Tibial nerve (tissue), 4 donors: Measurements from ENCODE around the gene STIL. TPM values are rescaled to one million over a fixed set of nuclear protein-coding genes. Genes with fewer than 3 reads are reported as not detected.

ENCODE experiments used
- DNase-seq, 2 donors: peaks; one replicate each; pipeline ENCODE4 v3.0.0-alpha.2; 2019; ENCODE audit warnings: low spot score in 2 of 2
- H3K27ac ChIP-seq, 4 donors: fragments of 200-600 bp; sonication (generic) in 3 of 4; one replicate each; pipeline ENCODE4 v1.5.1; 2017 to 2019; ENCODE audit warnings: mild to moderate bottlenecking in 1 of 4
- H3K27me3 ChIP-seq, 2 donors: fragments of 200-600 bp; sonication (generic) in 1 of 2; one replicate each; pipeline versions ENCODE4 v1.5.1 to v1.6.0; 2017 to 2019
- H3K36me3 ChIP-seq, 3 donors: fragments of 200-600 bp; sonication (generic); one replicate each; pipeline ENCODE4 v1.5.1; 2018 to 2019
- H3K4me1 ChIP-seq, 4 donors: fragments of 200-600 bp; sonication (generic) in 3 of 4; one replicate each; pipeline ENCODE4 v1.5.1; 2017 to 2019
- H3K4me3 ChIP-seq, 4 donors: fragments of 200-600 bp; sonication (generic) in 3 of 4; one replicate each; pipeline ENCODE4 v1.5.1; 2017 to 2019; ENCODE audit warnings: mild to moderate bottlenecking in 1 of 4, moderate library complexity in 1 of 4
- H3K9me3 ChIP-seq, 4 donors: fragments of 200-600 bp; sonication (generic) in 3 of 4; one replicate each; pipeline ENCODE4 v1.5.1; 2017 to 2019
- EP300 ChIP-seq, 2 donors: sonication (generic); formaldehyde crosslinking; IDR thresholded peaks; one replicate each; pipeline ENCODE4 v1.6.1; 2017; ENCODE audit warnings: antibody characterized with exemption in 2 of 2, mild to moderate bottlenecking in 1 of 2
- POLR2A ChIP-seq, 2 donors: fragments of 450-650 bp; IDR thresholded peaks; one replicate each; pipeline ENCODE4 v1.6.1; 2017; ENCODE audit warnings: antibody characterized with exemption in 2 of 2, mild to moderate bottlenecking in 2 of 2, moderate library complexity in 2 of 2
- WGBS, 2 donors: methylation state at CpG; one replicate each; pipeline ENCODE4 v1.1.5; 2018; 5-methylcytosine and 5-hydroxymethylcytosine counted together
- total RNA-seq, 4 donors: library from RNA; depleted of rRNA; stranded (reverse); fragments of >200 nt; gene quantifications; one replicate each; pipeline ENCODE4 v1.1.0, GENCODE V29; 2016
- TF ChIP-seq, protein P1 (sequence below), 5 experiments: fragments of 200-600 bp in 3 of 5; fragments of 450-650 bp in 2 of 5; sonication (generic) in 3 of 5; IDR thresholded peaks; one replicate each; pipeline ENCODE4 v1.5.1; 2016 to 2019; ENCODE audit warnings: antibody characterized with exemption in 5 of 5, mild to moderate bottlenecking in 3 of 5, moderate library complexity in 2 of 5

The STIL gene
- total RNA-seq, 4 donors from 2014 or later: 0.44 to 2.7 (median 1.2) TPM

GRCh38 chr1:47228644-47229030 lies 85.3 kb downstream of the STIL start:
- peaks cover 0 to 57% (median 28%) of the 10 kb centered on the region in 4 donors for H3K4me1 ChIP-seq
- DNase-seq: no peak
- H3K27ac ChIP-seq: peak overlapping the region in 2 of 4 donors; percentile 5 to 77
- peaks cover 3 to 98% of the 10 kb centered on the region in 2 donors for H3K27me3 ChIP-seq
- peak overlapping the region in 1 of 4 donors; percentile 48 for H3K4me3 ChIP-seq
- TF ChIP-seq EP300 (IDR thresholded peaks at IDR 0.05): no peak
- no peaks in the 10 kb centered on the region for H3K9me3 ChIP-seq
- WGBS, 2 donors: 46 to 52% methylated on average over 9 to 11 of the region's 12 CpGs
- no peaks in the 10 kb centered on the region for H3K36me3 ChIP-seq

- peaks cover 8 to 98% of the 10 kb centered on the region in 2 donors for H3K27me3 ChIP-seq
- 54 to 74% methylated on average over 7 of the region's 7 CpGs for WGBS, 2 donors
- no peaks in the 10 kb centered on the region for H3K9me3 ChIP-seq
- H3K4me3 ChIP-seq: no peak overlapping the region
- DNase-seq: no peak
- H3K4me1 ChIP-seq: peaks cover 0 to 57% (median 28%) of the 10 kb centered on the region in 4 donors
- TF ChIP-seq POLR2A (IDR thresholded peaks at IDR 0.05) (no peak), EP300 (IDR thresholded peaks at IDR 0.05) (no peak)
- TF ChIP-seq, protein P1, sequence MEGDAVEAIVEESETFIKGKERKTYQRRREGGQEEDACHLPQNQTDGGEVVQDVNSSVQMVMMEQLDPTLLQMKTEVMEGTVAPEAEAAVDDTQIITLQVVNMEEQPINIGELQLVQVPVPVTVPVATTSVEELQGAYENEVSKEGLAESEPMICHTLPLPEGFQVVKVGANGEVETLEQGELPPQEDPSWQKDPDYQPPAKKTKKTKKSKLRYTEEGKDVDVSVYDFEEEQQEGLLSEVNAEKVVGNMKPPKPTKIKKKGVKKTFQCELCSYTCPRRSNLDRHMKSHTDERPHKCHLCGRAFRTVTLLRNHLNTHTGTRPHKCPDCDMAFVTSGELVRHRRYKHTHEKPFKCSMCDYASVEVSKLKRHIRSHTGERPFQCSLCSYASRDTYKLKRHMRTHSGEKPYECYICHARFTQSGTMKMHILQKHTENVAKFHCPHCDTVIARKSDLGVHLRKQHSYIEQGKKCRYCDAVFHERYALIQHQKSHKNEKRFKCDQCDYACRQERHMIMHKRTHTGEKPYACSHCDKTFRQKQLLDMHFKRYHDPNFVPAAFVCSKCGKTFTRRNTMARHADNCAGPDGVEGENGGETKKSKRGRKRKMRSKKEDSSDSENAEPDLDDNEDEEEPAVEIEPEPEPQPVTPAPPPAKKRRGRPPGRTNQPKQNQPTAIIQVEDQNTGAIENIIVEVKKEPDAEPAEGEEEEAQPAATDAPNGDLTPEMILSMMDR (IDR thresholded peaks at IDR 0.05): no peak
- H3K36me3 ChIP-seq: no peaks in the 10 kb centered on the region
- H3K27ac ChIP-seq: no peak overlapping the region
Measured at GRCh38 chr1:47227341-47228232, 86.4 kb downstream of the STIL start.

DNA sequence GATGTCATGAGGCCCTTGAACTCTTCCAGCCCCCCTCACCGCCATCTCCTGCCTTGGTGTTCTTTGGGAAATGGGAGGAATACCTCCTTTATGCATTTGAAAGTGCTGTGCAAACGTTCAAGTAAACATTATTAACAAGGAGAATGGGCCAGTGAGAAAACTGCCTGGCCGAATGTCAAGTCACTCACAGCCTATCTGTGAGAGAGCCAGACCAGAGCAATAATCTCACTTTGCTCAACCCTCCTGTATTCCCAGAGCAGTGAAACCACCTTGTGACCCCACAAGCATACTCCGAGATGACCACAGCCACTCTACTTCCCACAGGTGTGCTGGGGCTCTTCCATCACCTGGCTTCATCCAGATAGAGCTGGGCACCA lies 87.1 kb downstream of the STIL start:
- DNase-seq: no peak
- Histone ChIP-seq H3K27me3 (peaks cover 8 to 98% of the 10 kb centered on the region in 2 donors), H3K36me3 (no peaks in the 10 kb centered on the region), H3K9me3 (no peaks in the 10 kb centered on the region), H3K4me1 (peaks cover 0 to 51% (median 27%) of the 10 kb centered on the region in 4 donors), H3K4me3 (no peak overlapping the region), H3K27ac (no peak overlapping the region)
- TF ChIP-seq, protein P1 (IDR thresholded peaks at IDR 0.05): no peak
- no peak for TF ChIP-seq POLR2A (IDR thresholded peaks at IDR 0.05)
- TF ChIP-seq EP300 (IDR thresholded peaks at IDR 0.05): no peak
- 82 to 84% methylated on average over 4 of the region's 4 CpGs for WGBS, 2 donors

GRCh38 chr1:47226121-47226838 lies 87.7 kb downstream of the STIL start:
- H3K4me1 ChIP-seq: peaks cover 0 to 45% (median 21%) of the 10 kb centered on the region in 4 donors
- TF ChIP-seq, protein P1 (IDR thresholded peaks at IDR 0.05): no peak
- peaks cover 8 to 96% of the 10 kb centered on the region in 2 donors for H3K27me3 ChIP-seq
- no peaks in the 10 kb centered on the region for H3K9me3 ChIP-seq
- H3K36me3 ChIP-seq: no peaks in the 10 kb centered on the region
- no peak for DNase-seq
- H3K27ac ChIP-seq: no peak overlapping the region
- H3K4me3 ChIP-seq: peak overlapping the region in 1 of 4 donors; percentile 45
- WGBS, 2 donors: 27 to 39% methylated on average over 19 of the region's 19 CpGs

GRCh38 chr1:47225430-47226100 lies 88.4 kb downstream of the STIL start:
- Histone ChIP-seq H3K4me3 (peak overlapping the region; percentile 13 to 45 (median 24)), H3K9me3 (no peaks in the 10 kb centered on the region), H3K27me3 (peaks cover 8 to 89% of the 10 kb centered on the region in 2 donors), H3K4me1 (peaks cover 0 to 38% (median 15%) of the 10 kb centered on the region in 4 donors), H3K27ac (peak overlapping the region in 1 of 4 donors; percentile 0), H3K36me3 (no peaks in the 10 kb centered on the region)
- DNase-seq: no peak
- TF ChIP-seq, protein P1 (IDR thresholded peaks at IDR 0.05): no peak
- TF ChIP-seq POLR2A (IDR thresholded peaks at IDR 0.05) (no peak), EP300 (IDR thresholded peaks at IDR 0.05) (no peak)
- 1 to 5% methylated on average over 23 to 31 of the region's 79 CpGs for whole genome bisulfite sequencing, 2 donors
